Measurements from ENCODE around the gene SLC5A1.

The SLC5A1 gene

GRCh38 chr22:32050678-32051515 is 7.8 kb downstream of the SLC5A1 start:
- peak; percentile 30 for DNase-seq (ENCODE audit: low read depth, low spot score)

- no peak for DNase-seq (ENCODE audit: low read depth, low spot score)
Measured at GRCh38 chr22:32052244-32052643, 9.2 kb downstream of the SLC5A1 start.

- no peak for DNase-seq (ENCODE audit: low read depth, low spot score)
Measured at GRCh38 chr22:32052936-32053791, 10.1 kb downstream of the SLC5A1 start.

- DNase-seq (ENCODE audit: low read depth, low spot score), result no peak
Measured at GRCh38 chr22:32055069-32055468, 12.0 kb downstream of the SLC5A1 start.

- no peak for DNase-seq (ENCODE audit: low read depth, low spot score)
Measured at GRCh38 chr22:32058656-32059260, 15.7 kb downstream of the SLC5A1 start.

GRCh38 chr22:32059426-32059825 is 16.4 kb downstream of the SLC5A1 start:
- DNase-seq (ENCODE audit: low read depth, low spot score), result no peak

GRCh38 chr22:32063701-32064100 is 20.6 kb downstream of the SLC5A1 start:
- no peak for DNase-seq (ENCODE audit: low read depth, low spot score)

GRCh38 chr22:32066820-32067219 is 23.8 kb downstream of the SLC5A1 start:
- no peak for DNase-seq (ENCODE audit: low read depth, low spot score)

- DNase-seq (ENCODE audit: low read depth, low spot score), result no peak
Measured at GRCh38 chr22:32067613-32068012, 24.6 kb downstream of the SLC5A1 start.

- no peak for DNase-seq (ENCODE audit: low read depth, low spot score)
Measured at GRCh38 chr22:32069579-32070372, 26.7 kb downstream of the SLC5A1 start.

- no peak for DNase-seq (ENCODE audit: low read depth, low spot score)
Measured at GRCh38 chr22:32073262-32073661, 30.2 kb downstream of the SLC5A1 start.

GRCh38 chr22:32073823-32074380 is 30.8 kb downstream of the SLC5A1 start:
- DNase-seq (ENCODE audit: low read depth, low spot score), result no peak

- no peak for DNase-seq (ENCODE audit: low read depth, low spot score)
Measured at GRCh38 chr22:32075997-32076760, 33.1 kb downstream of the SLC5A1 start.

GRCh38 chr22:32076761-32077084 is 33.7 kb downstream of the SLC5A1 start:
- no peak for DNase-seq (ENCODE audit: low read depth, low spot score)

GRCh38 chr22:32077151-32077550 is 34.1 kb downstream of the SLC5A1 start:
- DNase-seq (ENCODE audit: low read depth, low spot score), result no peak

- peak; percentile 25 for DNase-seq (ENCODE audit: low read depth, low spot score)
Measured at GRCh38 chr22:32079130-32080089, 36.3 kb downstream of the SLC5A1 start.

- peak; percentile 52 for DNase-seq (ENCODE audit: low read depth, low spot score)
Measured at GRCh38 chr22:32080904-32081303, 37.8 kb downstream of the SLC5A1 start.

GRCh38 chr22:32082331-32082730 is 39.3 kb downstream of the SLC5A1 start:
- no peak for DNase-seq (ENCODE audit: low read depth, low spot score)

- no peak for DNase-seq (ENCODE audit: low read depth, low spot score)
Measured at GRCh38 chr22:32083000-32083399, 39.9 kb downstream of the SLC5A1 start.
